Measurements from ENCODE around the gene MCTP1.

GRCh38 chr5:95081500-95081960 is 203.4 kb downstream of the MCTP1 start:
- TF ChIP-seq CTCF (conservative IDR thresholded peaks at IDR 0.05; ENCODE audit: low read depth, low read length) (no peak), EZH2phosphoT487 (IDR thresholded peaks at IDR 0.05; ENCODE audit: borderline replicate concordance, low read length) (no peak)
